ENCODE measurements around the gene SRPX2.

Gene SRPX2

GRCh38 chrX:100643956-100644860 lies at the start of gene SRPX2:
Gene SRPX2 (plus strand): TSS chrX:100644199. CDS start chrX:100646323, 2,124 bp downstream.
- in situ Hi-C loops (cut with MboI; ENCODE audit: low sequenced_read_pairs): no loop called here

- in situ Hi-C loops (cut with MboI; ENCODE audit: low sequenced_read_pairs): no loop called here
Observed at GRCh38 chrX:100596601-100597000, 47.4 kb upstream of the SRPX2 start.

- in situ Hi-C loops (cut with MboI; ENCODE audit: low sequenced_read_pairs): no loop called here
Observed at GRCh38 chrX:100599456-100599855, 44.5 kb upstream of the SRPX2 start.

- in situ Hi-C loops (cut with MboI; ENCODE audit: low sequenced_read_pairs): no loop called here
Observed at GRCh38 chrX:100600340-100600739, 43.7 kb upstream of the SRPX2 start.

GRCh38 chrX:100600758-100601157 lies 43.2 kb upstream of the SRPX2 start:
- in situ Hi-C loops (cut with MboI; ENCODE audit: low sequenced_read_pairs): no loop called here

GRCh38 chrX:100606753-100607152 lies 37.2 kb upstream of the SRPX2 start:
- in situ Hi-C loops (cut with MboI; ENCODE audit: low sequenced_read_pairs): no loop called here

- in situ Hi-C loops (cut with MboI; ENCODE audit: low sequenced_read_pairs): no loop called here
Observed at GRCh38 chrX:100609591-100609990, 34.4 kb upstream of the SRPX2 start.

- in situ Hi-C loops (cut with MboI; ENCODE audit: low sequenced_read_pairs): no loop called here
Observed at GRCh38 chrX:100611951-100612350, 32.0 kb upstream of the SRPX2 start.

- in situ Hi-C loops (cut with MboI; ENCODE audit: low sequenced_read_pairs): no loop called here
Observed at GRCh38 chrX:100615005-100615404, 29.0 kb upstream of the SRPX2 start.

- in situ Hi-C loops (cut with MboI; ENCODE audit: low sequenced_read_pairs): no loop called here
Observed at GRCh38 chrX:100623001-100623400, 21.0 kb upstream of the SRPX2 start.

- in situ Hi-C loops (cut with MboI; ENCODE audit: low sequenced_read_pairs): no loop called here
Observed at GRCh38 chrX:100625985-100626491, 18.0 kb upstream of the SRPX2 start.

GRCh38 chrX:100635040-100635439 lies 9.0 kb upstream of the SRPX2 start:
- in situ Hi-C loops (cut with MboI; ENCODE audit: low sequenced_read_pairs): no loop called here

GRCh38 chrX:100635989-100636320 lies 8.0 kb upstream of the SRPX2 start:
- in situ Hi-C loops (cut with MboI; ENCODE audit: low sequenced_read_pairs): no loop called here

GRCh38 chrX:100636321-100636991 lies 7.5 kb upstream of the SRPX2 start, which contains the start of gene TSPAN6:
Gene TSPAN6 (minus strand): TSS chrX:100636806. CDS start chrX:100636694, 112 bp downstream.
- in situ Hi-C loops (cut with MboI; ENCODE audit: low sequenced_read_pairs): no loop called here

- in situ Hi-C loops (cut with MboI; ENCODE audit: low sequenced_read_pairs): no loop called here
Observed at GRCh38 chrX:100642290-100642689, 1.7 kb upstream of the SRPX2 start.

- in situ Hi-C loops (cut with MboI; ENCODE audit: low sequenced_read_pairs): no loop called here
Observed at GRCh38 chrX:100643212-100643611, 787 bp upstream of the SRPX2 start.

- in situ Hi-C loops (cut with MboI; ENCODE audit: low sequenced_read_pairs): no loop called here
Observed at GRCh38 chrX:100645106-100645505, 1.1 kb downstream of the SRPX2 start.

GRCh38 chrX:100647095-100647494 lies 3.1 kb downstream of the SRPX2 start:
- in situ Hi-C loops (cut with MboI; ENCODE audit: low sequenced_read_pairs): no loop called here

GRCh38 chrX:100647739-100648138 lies 3.7 kb downstream of the SRPX2 start:
- in situ Hi-C loops (cut with MboI; ENCODE audit: low sequenced_read_pairs): no loop called here

- in situ Hi-C loops (cut with MboI; ENCODE audit: low sequenced_read_pairs): no loop called here
Observed at GRCh38 chrX:100648458-100649417, 4.7 kb downstream of the SRPX2 start.

Data from hTERT RPE-1 (cell line).